GM12878 (cell line): ENCODE measurements around the gene INO80C. TPM values are rescaled to one million over a fixed set of nuclear protein-coding genes. Genes with fewer than 3 reads are reported as not detected.

ENCODE experiments used
- CHD2 ChIP-seq: IDR thresholded peaks from 2 replicates; pipeline ENCODE4 v1.6.1; 2011; ENCODE audit warnings: low read depth, low read length, improper control_type of control experiment, borderline replicate concordance
- MEF2B ChIP-seq: fragments of 450-650 bp; IDR thresholded peaks from 2 replicates; pipeline ENCODE4 v1.6.1; 2018; ENCODE audit warnings: mild to moderate bottlenecking, moderate library complexity; ENCODE audit not compliant: partially characterized antibody, poor library complexity, severe bottlenecking
- MTA2 ChIP-seq: fragments of 450-650 bp; IDR thresholded peaks from 2 replicates; pipeline ENCODE4 v1.6.1; 2016; ENCODE audit warnings: low read depth, mild to moderate bottlenecking, moderate library complexity
- MYC ChIP-seq: IDR thresholded peaks from 2 replicates; pipeline ENCODE4 v1.6.1; 2011; ENCODE audit warnings: mild to moderate bottlenecking, low read length, moderate library complexity, inconsistent platforms; ENCODE audit not compliant: insufficient read depth, insufficient replicate concordance, insufficient read length, severe bottlenecking
- NFIC ChIP-seq: IDR thresholded peaks from 2 replicates; pipeline ENCODE4 v1.6.1; 2012; ENCODE audit warnings: low read depth, mild to moderate bottlenecking, inconsistent platforms, low read length, moderate library complexity
- NFXL1 ChIP-seq: fragments of 450-650 bp; IDR thresholded peaks from 2 replicates; pipeline ENCODE4 v1.6.1; 2017; ENCODE audit warnings: antibody characterized with exemption, mild to moderate bottlenecking, borderline replicate concordance
- NFYB ChIP-seq: IDR thresholded peaks from 2 replicates; pipeline ENCODE4 v1.6.1; 2011; ENCODE audit warnings: low read depth, mild to moderate bottlenecking, low read length, improper control_type of control experiment, moderate library complexity; ENCODE audit not compliant: insufficient read depth
- YBX1 ChIP-seq: fragments of 450-650 bp; IDR thresholded peaks from 2 replicates; pipeline ENCODE4 v1.6.1; 2016; ENCODE audit warnings: antibody characterized with exemption
- ZBTB40 ChIP-seq: fragments of 450-650 bp; IDR thresholded peaks from 2 replicates; pipeline ENCODE4 v1.6.1; 2016; ENCODE audit warnings: mild to moderate bottlenecking, moderate library complexity, borderline replicate concordance
- ZNF592 ChIP-seq: fragments of 450-650 bp; IDR thresholded peaks from 2 replicates; pipeline ENCODE4 v1.6.1; 2017; ENCODE audit warnings: mild to moderate bottlenecking, moderate library complexity
- polyA plus RNA-seq, 11 experiments: library from polyadenylated mRNA; depleted of rRNA in 4 of 11; unstranded in 6 of 11; stranded (reverse) in 5 of 11; fragments of >200 nt; fragmentation: Nextera tagmentation in 4 of 11; fragmentation: Illumina TruSeq in 1 of 11; extraction: Ambion mirVana in 4 of 11; extraction: Trizol in 1 of 11; gene quantifications; 1 replicate in 1 of 11; 2 replicates in 10 of 11; pipeline versions ENCODE4 v1.2.1 to v1.2.3, GENCODE V29; 2011 to 2016; ENCODE audit warnings: inconsistent platforms in 2 of 11, missing spikeins in 2 of 11, low read depth in 1 of 11
- total RNA-seq, 4 experiments: library from RNA; depleted of rRNA in 3 of 4; stranded (reverse); fragments of >200 nt in 3 of 4; fragmentation: Illumina TruSeq in 1 of 4; extraction: Trizol in 1 of 4; gene quantifications; 2 replicates each; pipeline versions ENCODE4 v1.2.1 to v1.2.3, GENCODE V29; 2013 to 2021

The INO80C gene
- total and polyA plus RNA-seq, 10 of the 15 experiments (the other 5 are each of a cell fraction or from before 2014, with no cell fraction given): 9.9 to 43.2 (median 30.1) TPM

- TF ChIP-seq ZNF592: no peak
- TF ChIP-seq MTA2: no peak
- no peak for TF ChIP-seq NFXL1
- TF ChIP-seq NFYB: no peak
- TF ChIP-seq MYC: no peak
- no peak for TF ChIP-seq YBX1
- no peak for TF ChIP-seq MEF2B
- TF ChIP-seq ZBTB40: no peak
- TF ChIP-seq NFIC: no peak
- TF ChIP-seq CHD2: no peak
Observed at GRCh38 chr18:35473562-35473961, 24.2 kb downstream of the INO80C start (continued).
